Peyer's patch (tissue), 4 donors: Measurements from ENCODE around the gene MEF2C.
"Not testable (repeated sequence)": the region's sequence is repeated elsewhere in the genome, so short reads cannot be mapped to it uniquely, and the experiment has no call there.

Source experiments
- POLR2A ChIP-seq, 2 donors: fragments of 450-650 bp; IDR thresholded peaks; one replicate each; pipeline ENCODE4 v1.5.1; 2017; ENCODE audit warnings: antibody characterized with exemption in 2 of 2, mild to moderate bottlenecking in 2 of 2, moderate library complexity in 2 of 2
- TF ChIP-seq, protein P1 (sequence below), 6 experiments: fragments of 450-650 bp in 4 of 6; fragments of 200-600 bp in 2 of 6; sonication (generic) in 1 of 6; IDR thresholded peaks; one replicate each; pipeline ENCODE4 v1.5.1; 2017 to 2019; ENCODE audit warnings: antibody characterized with exemption in 6 of 6, mild to moderate bottlenecking in 3 of 6, moderate library complexity in 1 of 6

DNA sequence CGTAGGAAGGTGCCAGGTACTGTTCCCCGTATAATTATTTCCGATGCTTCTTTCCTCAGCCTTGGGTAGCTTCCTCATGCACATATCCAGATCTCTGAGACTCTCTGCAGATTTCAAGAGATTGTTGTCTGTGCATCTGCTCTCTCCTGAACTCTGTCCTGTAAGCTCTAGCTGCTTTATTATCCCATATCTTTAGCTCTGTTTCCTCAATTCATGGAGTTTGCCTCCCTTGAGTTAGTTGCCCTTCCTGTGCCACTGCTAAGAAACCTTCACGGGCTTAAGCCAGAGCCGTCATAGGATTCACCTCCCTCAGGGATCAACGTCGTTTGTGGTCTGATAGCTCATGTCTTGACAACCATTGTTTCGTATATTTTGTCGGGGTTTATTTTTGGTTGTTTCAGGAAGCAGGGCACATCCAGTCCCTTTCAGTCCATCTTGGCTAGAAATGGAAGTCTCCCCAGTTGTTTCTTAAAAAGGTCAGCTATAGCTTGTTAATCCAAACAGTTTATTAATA, 28.1 kb upstream of the MEF2C start:
- TF ChIP-seq, protein P1, sequence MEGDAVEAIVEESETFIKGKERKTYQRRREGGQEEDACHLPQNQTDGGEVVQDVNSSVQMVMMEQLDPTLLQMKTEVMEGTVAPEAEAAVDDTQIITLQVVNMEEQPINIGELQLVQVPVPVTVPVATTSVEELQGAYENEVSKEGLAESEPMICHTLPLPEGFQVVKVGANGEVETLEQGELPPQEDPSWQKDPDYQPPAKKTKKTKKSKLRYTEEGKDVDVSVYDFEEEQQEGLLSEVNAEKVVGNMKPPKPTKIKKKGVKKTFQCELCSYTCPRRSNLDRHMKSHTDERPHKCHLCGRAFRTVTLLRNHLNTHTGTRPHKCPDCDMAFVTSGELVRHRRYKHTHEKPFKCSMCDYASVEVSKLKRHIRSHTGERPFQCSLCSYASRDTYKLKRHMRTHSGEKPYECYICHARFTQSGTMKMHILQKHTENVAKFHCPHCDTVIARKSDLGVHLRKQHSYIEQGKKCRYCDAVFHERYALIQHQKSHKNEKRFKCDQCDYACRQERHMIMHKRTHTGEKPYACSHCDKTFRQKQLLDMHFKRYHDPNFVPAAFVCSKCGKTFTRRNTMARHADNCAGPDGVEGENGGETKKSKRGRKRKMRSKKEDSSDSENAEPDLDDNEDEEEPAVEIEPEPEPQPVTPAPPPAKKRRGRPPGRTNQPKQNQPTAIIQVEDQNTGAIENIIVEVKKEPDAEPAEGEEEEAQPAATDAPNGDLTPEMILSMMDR (IDR thresholded peaks at IDR 0.05), result not testable (repeated sequence)
- TF ChIP-seq POLR2A (IDR thresholded peaks at IDR 0.05), result not testable (repeated sequence)
